AG10803 (cell line): ENCODE results near the gene UBL4A.
A peak's percentile ranks its signal among the peaks of the same experiment; 100 is the strongest.

Experiments used
- DNase-seq: peaks from one replicate; pipeline ENCODE4 v3.0.0; 2010; ENCODE audit warnings: low read depth
- H3K4me3 ChIP-seq: 2 replicates; pipeline ENCODE4 v1.5.1; 2011; ENCODE audit warnings: mild to moderate bottlenecking, low read length, control low read depth
- CTCF ChIP-seq: conservative IDR thresholded peaks from 2 replicates; pipeline ENCODE4 v1.5.1; 2011; ENCODE audit warnings: mild to moderate bottlenecking, low read length, control low read depth, inconsistent platforms

UBL4A gene

GRCh38 chrX:154452823-154453222 is 33.6 kb downstream of the UBL4A start:
- no peak for DNase-seq
- no peak for TF ChIP-seq CTCF
- H3K4me3 ChIP-seq = no peak overlapping the region

- DNase-seq = no peak
- H3K4me3 ChIP-seq = no peak overlapping the region
- no peak for TF ChIP-seq CTCF
Observed at GRCh38 chrX:154450312-154450711, 36.1 kb downstream of the UBL4A start.

- H3K4me3 ChIP-seq = no peak overlapping the region
- TF ChIP-seq CTCF = no peak
- DNase-seq = no peak
Observed at GRCh38 chrX:154449618-154450017, 36.8 kb downstream of the UBL4A start.

- no peak for DNase-seq
- no peak for TF ChIP-seq CTCF
- no peak overlapping the region for H3K4me3 ChIP-seq
Observed at GRCh38 chrX:154448484-154448883, 37.9 kb downstream of the UBL4A start.

- TF ChIP-seq CTCF = no peak
- DNase-seq = no peak
- H3K4me3 ChIP-seq = no peak overlapping the region
Observed at GRCh38 chrX:154446430-154446829, 40.0 kb downstream of the UBL4A start.

GRCh38 chrX:154445776-154446175 is 40.6 kb downstream of the UBL4A start:
- no peak overlapping the region for H3K4me3 ChIP-seq
- no peak for TF ChIP-seq CTCF
- no peak for DNase-seq

- peak overlapping the region; percentile 67 for H3K4me3 ChIP-seq
- DNase-seq = no peak
- TF ChIP-seq CTCF = no peak
Observed at GRCh38 chrX:154444755-154445246, 41.6 kb downstream of the UBL4A start.
